Transverse colon (tissue), 4 donors: ENCODE results near the gene MGAT3. TPM values are rescaled to one million over a fixed set of nuclear protein-coding genes. Genes with fewer than 3 reads are reported as not detected.
"Not testable (repeated sequence)": the region's sequence is repeated elsewhere in the genome, so short reads cannot be mapped to it uniquely, and the experiment has no call there.

Experiments used
- DNase-seq: peaks from one replicate; pipeline ENCODE4 v3.0.0-alpha.2; 2019
- H3K27ac ChIP-seq, 4 donors: fragments of 200-600 bp; sonication (generic); 2 replicates each; pipeline ENCODE4 v1.5.1; 2016 to 2018; ENCODE audit warnings: inconsistent platforms in 4 of 4
- H3K27me3 ChIP-seq: fragments of 200-600 bp; sonication (generic); 2 replicates; pipeline ENCODE4 v1.5.1; 2017; ENCODE audit warnings: inconsistent platforms
- H3K36me3 ChIP-seq, 4 donors: fragments of 200-600 bp; sonication (generic); 2 replicates each; pipeline ENCODE4 v1.5.1; 2017 to 2019; ENCODE audit warnings: inconsistent platforms in 4 of 4
- H3K4me1 ChIP-seq, 4 donors: fragments of 200-600 bp; sonication (generic); 2 replicates each; pipeline ENCODE4 v1.5.1; 2017 to 2020; ENCODE audit warnings: inconsistent platforms in 4 of 4
- H3K4me3 ChIP-seq, 4 donors: fragments of 200-600 bp; sonication (generic); 1 replicate in 1 of 4; 2 replicates in 3 of 4; pipeline versions ENCODE4 v1.5.1 to v1.6.1; 2017 to 2019; ENCODE audit warnings: inconsistent platforms in 4 of 4
- H3K9me3 ChIP-seq, 2 donors: fragments of 200-600 bp; sonication (generic); 2 replicates each; pipeline ENCODE4 v1.5.1; 2017 to 2019; ENCODE audit warnings: inconsistent platforms in 2 of 2
- CTCF ChIP-seq, 5 experiments: fragments of 200-600 bp in 3 of 5; fragments of 450-650 bp in 2 of 5; sonication (generic) in 3 of 5; IDR thresholded peaks; 1 replicate in 2 of 5; 2 replicates in 3 of 5; pipeline ENCODE4 v1.5.1; 2016 to 2017; ENCODE audit warnings: antibody characterized with exemption in 5 of 5, inconsistent platforms in 3 of 5, mild to moderate bottlenecking in 2 of 5, moderate library complexity in 1 of 5
- EP300 ChIP-seq: sonication (generic); formaldehyde crosslinking; IDR thresholded peaks from one replicate; pipeline ENCODE4 v1.6.1; 2017; ENCODE audit warnings: antibody characterized with exemption, low read depth
- POLR2A ChIP-seq: fragments of 450-650 bp; IDR thresholded peaks from one replicate; pipeline ENCODE4 v1.6.1; 2016; ENCODE audit warnings: antibody characterized with exemption, mild to moderate bottlenecking, moderate library complexity
- POLR2AphosphoS5 ChIP-seq, 3 donors: sonication (generic); formaldehyde crosslinking; IDR thresholded peaks; one replicate each; pipeline ENCODE4 v1.6.1; 2016; ENCODE audit warnings: antibody characterized with exemption in 3 of 3
- WGBS, 2 donors: methylation state at CpG; one replicate each; pipeline ENCODE4 v1.1.5; 2018; ENCODE audit warnings: low coverage in 1 of 2; 5-methylcytosine and 5-hydroxymethylcytosine counted together
- in situ Hi-C, 4 donors: fragments of 200-750 bp; cut with MboI; loops; one replicate each; pipeline versions ENCODE4 v1.15.0 to v1.15.1; 2017; ENCODE audit warnings: low sequenced_read_pairs in 3 of 4, low pct_ligation_motif_present in 1 of 4, low pct_unique_long_range_greater_than_20kb in 1 of 4
- intact Hi-C: fragments of 100-400 bp; cut with DNase I; formaldehyde crosslinking; loops from one replicate; pipeline ENCODE4 v1.15.1; 2023; ENCODE audit warnings: low total_unique reads
- total RNA-seq, 4 donors: library from RNA; depleted of rRNA; stranded (reverse); fragments of >200 nt; gene quantifications; one replicate each; pipeline ENCODE4 v1.1.0, GENCODE V29; 2016

Gene MGAT3
- total RNA-seq, 4 donors from 2014 or later: 1.2 to 10.1 (median 5.2) TPM

GRCh38 chr22:39410264-39410663, 46.5 kb upstream of the MGAT3 start:
- Histone ChIP-seq H3K27me3 (no peaks in the 10 kb centered on the region), H3K4me3 (no peak overlapping the region), H3K27ac (no peak overlapping the region), H3K4me1 (peaks cover 0 to 25% (median 3%) of the 10 kb centered on the region in 4 donors), H3K36me3 (no peaks in the 10 kb centered on the region), H3K9me3 (no peaks in the 10 kb centered on the region)
- in situ Hi-C loops (no loop called here), intact Hi-C loops (no loop called here)
- 92 to 100% methylated on average over 3 to 4 of the region's 4 CpGs for WGBS, 2 donors
- TF ChIP-seq POLR2A: no peak
- no peak for TF ChIP-seq CTCF (IDR thresholded peaks at IDR 0.05)
- TF ChIP-seq POLR2AphosphoS5 (IDR thresholded peaks at IDR 0.05): no peak
- no peak for TF ChIP-seq EP300
- DNase-seq: no peak

GRCh38 chr22:39411828-39412365, 44.9 kb upstream of the MGAT3 start:
- H3K9me3 ChIP-seq, DNase-seq, H3K27me3 ChIP-seq, H3K4me3 ChIP-seq, intact Hi-C loops, in situ Hi-C loops, H3K27ac ChIP-seq: not testable (repeated sequence)
- WGBS, 2 donors: 85% methylated on average over 11 of the region's 11 CpGs; no CpG with 5 or more reads in 1 of the 2 donors
- Histone ChIP-seq H3K4me1 (peaks cover 0 to 25% (median 3%) of the 10 kb centered on the region in 4 donors), H3K36me3 (peaks cover 0 to 13% (median 5%) of the 10 kb centered on the region in 4 donors)

- in situ Hi-C loops, intact Hi-C loops, H3K9me3 ChIP-seq, DNase-seq, H3K4me3 ChIP-seq, H3K27ac ChIP-seq, H3K27me3 ChIP-seq: not testable (repeated sequence)
- peaks cover 0 to 25% (median 3%) of the 10 kb centered on the region in 4 donors for H3K4me1 ChIP-seq
- peaks cover 0 to 26% (median 9%) of the 10 kb centered on the region in 4 donors for H3K36me3 ChIP-seq
- WGBS, 2 donors: 94% methylated on average over 6 to 7 of the region's 7 CpGs
Observed at GRCh38 chr22:39413204-39413603, 43.6 kb upstream of the MGAT3 start.

GRCh38 chr22:39414377-39414776, 42.4 kb upstream of the MGAT3 start:
- Histone ChIP-seq H3K9me3 (no peaks in the 10 kb centered on the region), H3K27me3 (no peaks in the 10 kb centered on the region), H3K36me3 (peaks cover 0 to 32% (median 9%) of the 10 kb centered on the region in 4 donors), H3K4me3 (no peak overlapping the region), H3K27ac (no peak overlapping the region), H3K4me1 (peaks cover 0 to 25% (median 3%) of the 10 kb centered on the region in 4 donors)
- WGBS, 2 donors: 68% methylated on average over 7 of the region's 7 CpGs; no CpG with 5 or more reads in 1 of the 2 donors
- TF ChIP-seq EP300 (no peak), POLR2AphosphoS5 (IDR thresholded peaks at IDR 0.05) (no peak), POLR2A (no peak), CTCF (IDR thresholded peaks at IDR 0.05) (no peak)
- intact Hi-C loops (no loop called here), in situ Hi-C loops (no loop called here)
- DNase-seq: no peak

GRCh38 chr22:39414886-39415285, 41.9 kb upstream of the MGAT3 start:
- H3K36me3 ChIP-seq: peaks cover 0 to 34% (median 9%) of the 10 kb centered on the region in 4 donors
- no peak for TF ChIP-seq EP300
- TF ChIP-seq POLR2A: no peak
- TF ChIP-seq POLR2AphosphoS5 (IDR thresholded peaks at IDR 0.05): no peak
- no peak for TF ChIP-seq CTCF (IDR thresholded peaks at IDR 0.05)
- H3K4me1 ChIP-seq: peaks cover 0 to 25% (median 3%) of the 10 kb centered on the region in 4 donors
- intact Hi-C loops: no loop called here
- H3K9me3 ChIP-seq: no peaks in the 10 kb centered on the region
- H3K4me3 ChIP-seq: no peak overlapping the region
- DNase-seq: no peak
- H3K27me3 ChIP-seq: no peaks in the 10 kb centered on the region
- in situ Hi-C loops: no loop called here
- 66% methylated on average over 11 of the region's 11 CpGs; no CpG with 5 or more reads in 1 of the 2 donors for WGBS, 2 donors
- H3K27ac ChIP-seq: no peak overlapping the region
